CD4-positive, alpha-beta memory T cell (primary cell): ENCODE data around the gene ZNF605. TPM values are rescaled to one million over a fixed set of nuclear protein-coding genes. Genes with fewer than 3 reads are reported as not detected.

ENCODE experiments used
- CTCF ChIA-PET: fragments of 350-600 bp; sonication (Branson Sonifier 250); formaldehyde crosslinking; loops from one replicate; lab custom pipeline; 2021; ENCODE audit warnings: inconsistent platforms; ENCODE audit not compliant: partially characterized antibody; lab: Charles Lee
- POLR2A ChIA-PET: fragments of 350-600 bp; sonication (Branson Sonifier 250); formaldehyde crosslinking; loops from one replicate; lab custom pipeline; 2021; ENCODE audit not compliant: partially characterized antibody; lab: Charles Lee
- DNase-seq, 5 donors: peaks; one replicate each; pipeline versions ENCODE4 v3.0.0 to v3.0.0-alpha.2; 2020 to 2022; ENCODE audit warnings: mixed read lengths in 1 of 5
- H3K27ac ChIP-seq: one replicate; pipeline ENCODE4 v1.7.0; 2013; ENCODE audit warnings: low read depth, low read length
- H3K27me3 ChIP-seq: 2 replicates; pipeline ENCODE4 v1.7.0; 2013; ENCODE audit warnings: mild to moderate bottlenecking, low read length, moderate library complexity; ENCODE audit not compliant: insufficient read depth
- H3K36me3 ChIP-seq: 2 replicates; pipeline ENCODE4 v1.7.0; 2013; ENCODE audit warnings: mild to moderate bottlenecking, low read length, moderate library complexity; ENCODE audit not compliant: insufficient read depth
- H3K4me1 ChIP-seq: 2 replicates; pipeline ENCODE4 v1.7.0; 2013; ENCODE audit warnings: mild to moderate bottlenecking, low read length, moderate library complexity; ENCODE audit not compliant: insufficient read depth
- H3K4me3 ChIP-seq, 2 donors: one replicate each; pipeline ENCODE4 v1.7.0; 2013; ENCODE audit warnings: low read length in 2 of 2, mild to moderate bottlenecking in 1 of 2
- H3K9me3 ChIP-seq, 2 donors: one replicate each; pipeline ENCODE4 v1.7.0; 2013; ENCODE audit warnings: low read length in 2 of 2, control low read depth in 1 of 2; ENCODE audit not compliant: control insufficient read depth in 1 of 2
- H3K27ac Mint-ChIP-seq, 7 donors: one replicate each; pipeline ENCODE4 v1.8.0; 2020 to 2021; ENCODE audit warnings: mixed read lengths in 7 of 7, mild to moderate bottlenecking in 6 of 7, inconsistent platforms in 3 of 7, moderate library complexity in 3 of 7
- H3K27me3 Mint-ChIP-seq, 2 donors: one replicate each; pipeline ENCODE4 v1.8.0; 2020 to 2021; ENCODE audit warnings: mixed read lengths in 2 of 2
- H3K36me3 Mint-ChIP-seq, 2 donors: one replicate each; pipeline ENCODE4 v1.8.0; 2020 to 2021; ENCODE audit warnings: mixed read lengths in 2 of 2, inconsistent platforms in 1 of 2, mild to moderate bottlenecking in 1 of 2
- H3K4me1 Mint-ChIP-seq, 4 donors: one replicate each; pipeline ENCODE4 v1.8.0; 2020 to 2021; ENCODE audit warnings: mixed read lengths in 4 of 4, mild to moderate bottlenecking in 1 of 4
- H3K4me3 Mint-ChIP-seq, 8 donors: one replicate each; pipeline ENCODE4 v1.8.0; 2020 to 2021; ENCODE audit warnings: mixed read lengths in 8 of 8, mild to moderate bottlenecking in 7 of 8, moderate library complexity in 6 of 8, inconsistent platforms in 3 of 8
- H3K9me3 Mint-ChIP-seq, 8 donors: one replicate each; pipeline ENCODE4 v1.8.0; 2020 to 2021; ENCODE audit warnings: mixed read lengths in 8 of 8, mild to moderate bottlenecking in 5 of 8, inconsistent platforms in 3 of 8, moderate library complexity in 1 of 8
- intact Hi-C: fragments of 100-400 bp; cut with micrococcal nuclease; formaldehyde crosslinking; loops from one replicate; pipeline ENCODE4 v1.15.1; 2023
- polyA plus RNA-seq, 2 donors: library from polyadenylated mRNA; unstranded; fragments of 300-500 nt; fragmentation: Illumina TruSeq; gene quantifications; one replicate each; pipeline ENCODE4 v1.2.3, GENCODE V29; 2021
- total RNA-seq, 2 experiments: library from RNA; stranded (reverse); gene quantifications; one replicate each; pipeline ENCODE4 v1.2.3, GENCODE V29; 2021

The ZNF605 gene
- total and polyA plus RNA-seq, 4 experiments from 2014 or later, result 0.59 to 17.2 (median 9.3) TPM

DNA sequence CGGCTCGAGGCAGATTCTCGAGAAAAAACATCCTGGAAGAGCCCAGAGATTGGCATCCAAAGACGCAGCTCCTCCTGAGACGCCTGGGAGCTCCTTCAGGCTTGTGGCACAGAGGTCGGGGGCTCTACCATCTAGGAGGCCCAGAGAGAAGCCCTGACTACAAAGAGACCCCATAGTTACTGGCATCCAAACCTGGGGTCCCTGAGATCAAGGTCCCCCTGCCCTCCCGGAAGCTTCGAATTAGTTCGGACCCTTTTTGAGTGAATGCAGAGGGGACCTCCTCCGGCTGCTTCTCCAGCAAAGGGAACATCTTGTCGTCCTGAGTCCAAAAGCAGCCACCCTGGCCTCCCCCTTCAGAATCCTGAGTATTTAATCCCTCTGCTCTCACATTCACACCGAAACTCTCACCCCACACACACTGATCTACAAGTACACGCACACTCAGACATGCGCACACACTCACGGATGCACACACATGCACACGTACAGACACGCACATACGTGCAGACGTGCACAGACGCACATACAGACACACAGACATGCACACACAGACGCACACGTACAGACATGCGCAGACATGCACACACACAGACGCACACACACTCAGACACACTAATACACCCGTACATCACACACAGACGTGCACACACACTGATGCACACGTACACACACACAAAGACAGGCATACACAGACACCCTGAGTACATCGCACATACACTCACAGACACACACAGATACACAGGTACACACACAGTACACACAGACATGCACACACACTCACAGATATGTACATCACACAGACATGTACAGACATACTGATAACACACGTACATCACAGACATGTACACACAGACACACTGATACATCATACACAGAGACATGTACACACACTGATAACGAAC is 5.9 kb downstream of the ZNF605 start:
- H3K4me3 ChIP-seq, result no peak overlapping the region
- Mint-ChIP-seq H3K27me3 (no peaks in the 10 kb centered on the region), H3K27ac (no peak overlapping the region), H3K4me3 (no peak overlapping the region), H3K4me1 (peaks cover 11 to 21% (median 15%) of the 10 kb centered on the region in 4 donors), H3K36me3 (peaks cover 36 to 48% of the 10 kb centered on the region in 2 donors), H3K9me3 (peaks cover 0 to 37% (median 27%) of the 10 kb centered on the region in 8 donors)
- ChIA-PET CTCF (no interaction called here), POLR2A (no interaction called here)
- H3K9me3 ChIP-seq, result peaks cover 3 to 21% of the 10 kb centered on the region in 2 donors
- no peaks in the 10 kb centered on the region for H3K27me3 ChIP-seq
- H3K36me3 ChIP-seq, result no peaks in the 10 kb centered on the region
- H3K4me1 ChIP-seq, result peaks cover 8% of the 10 kb centered on the region
- intact Hi-C loops, result no loop called here
- DNase-seq, result no peak
- H3K27ac ChIP-seq, result no peak overlapping the region

DNA sequence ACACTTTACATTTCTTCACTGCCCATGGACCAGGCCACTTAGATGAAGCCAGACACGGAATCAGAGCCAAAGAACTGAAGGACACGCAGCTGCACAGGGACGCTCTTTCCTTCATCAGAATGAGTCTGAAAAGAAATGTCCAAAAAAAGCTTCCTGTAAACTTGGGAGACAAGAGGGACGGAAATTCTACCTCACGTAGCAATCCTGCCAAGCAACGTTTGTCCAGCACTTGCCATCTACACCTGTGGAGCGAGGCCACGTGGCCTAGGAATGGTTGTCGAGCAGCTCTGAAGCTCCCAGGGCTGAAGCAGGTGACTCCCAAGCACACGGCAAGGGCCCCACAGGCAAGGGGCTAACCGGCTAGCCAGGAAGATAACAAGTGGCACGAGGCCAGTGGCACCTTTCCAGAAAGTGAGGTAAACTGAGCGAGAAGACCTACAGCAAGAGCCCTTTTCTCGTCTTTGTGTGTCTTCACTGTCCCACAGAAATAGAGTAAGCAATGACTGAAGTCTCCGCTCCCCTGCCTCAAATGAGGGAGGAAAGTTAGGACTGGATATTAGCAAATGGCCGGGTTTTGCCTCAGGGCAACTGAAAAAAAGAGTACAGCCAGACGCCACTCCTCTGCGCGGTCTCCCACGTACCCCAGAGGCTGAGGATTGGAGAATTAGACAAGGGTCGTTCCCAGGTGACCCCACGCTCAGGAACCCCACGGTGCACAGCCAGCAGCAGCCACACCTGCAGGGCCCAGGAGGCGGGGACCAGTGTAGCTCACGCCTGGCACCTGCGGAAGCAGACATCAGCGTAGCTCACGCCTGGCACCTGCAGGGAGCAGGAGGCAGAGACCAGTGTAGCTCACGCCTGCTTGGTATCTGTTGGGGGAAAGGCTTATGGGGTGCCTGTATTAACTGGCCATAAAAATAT is 7.7 kb downstream of the ZNF605 start:
- H3K27ac ChIP-seq, result no peak overlapping the region
- ChIA-PET POLR2A (no interaction called here), CTCF (no interaction called here)
- DNase-seq, result no peak
- H3K4me1 ChIP-seq, result no peaks in the 10 kb centered on the region
- peaks cover 0 to 6% (median 3%) of the 10 kb centered on the region in 4 donors for H3K4me1 Mint-ChIP-seq
- H3K27me3 ChIP-seq, result no peaks in the 10 kb centered on the region
- H3K4me3 ChIP-seq, result no peak overlapping the region
- H3K36me3 Mint-ChIP-seq, result peaks cover 42 to 65% of the 10 kb centered on the region in 2 donors
- peaks cover 0 to 50% (median 32%) of the 10 kb centered on the region in 8 donors for H3K9me3 Mint-ChIP-seq
- H3K9me3 ChIP-seq, result peaks cover 3 to 21% of the 10 kb centered on the region in 2 donors
- no peak overlapping the region for H3K27ac Mint-ChIP-seq
- no peaks in the 10 kb centered on the region for H3K27me3 Mint-ChIP-seq
- no peak overlapping the region for H3K4me3 Mint-ChIP-seq
- peaks cover 14% of the 10 kb centered on the region for H3K36me3 ChIP-seq
- intact Hi-C loops, result no loop called here

DNA sequence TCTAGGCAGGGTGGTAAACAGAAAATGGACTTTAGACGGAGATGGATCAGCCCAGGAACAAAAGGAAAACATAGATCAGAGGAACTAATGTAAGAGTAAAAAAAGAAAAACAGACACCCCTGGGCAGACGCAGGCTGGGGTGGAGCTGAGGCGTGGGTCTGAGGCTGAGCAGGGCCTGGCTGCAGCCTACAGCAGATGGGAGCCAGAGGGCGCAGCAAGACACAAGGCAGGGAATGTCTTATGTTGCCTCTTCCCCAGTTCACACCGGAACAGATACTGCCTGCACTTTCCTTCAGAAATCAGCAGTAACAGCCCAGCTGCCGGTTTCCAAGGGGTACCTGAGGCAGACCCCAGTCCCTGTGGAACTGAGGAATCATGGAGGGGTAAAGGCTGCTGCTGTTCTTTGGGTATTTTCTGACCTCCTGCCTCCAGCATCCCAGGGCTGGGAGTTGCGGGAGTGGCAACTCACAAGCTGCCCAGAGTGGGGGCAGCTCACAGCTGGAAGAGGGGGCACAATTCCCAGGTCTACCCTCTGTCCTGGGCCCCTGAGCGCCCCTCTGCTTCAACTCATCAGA is 9.8 kb downstream of the ZNF605 start:
- H3K27ac Mint-ChIP-seq, result no peak overlapping the region

DNA sequence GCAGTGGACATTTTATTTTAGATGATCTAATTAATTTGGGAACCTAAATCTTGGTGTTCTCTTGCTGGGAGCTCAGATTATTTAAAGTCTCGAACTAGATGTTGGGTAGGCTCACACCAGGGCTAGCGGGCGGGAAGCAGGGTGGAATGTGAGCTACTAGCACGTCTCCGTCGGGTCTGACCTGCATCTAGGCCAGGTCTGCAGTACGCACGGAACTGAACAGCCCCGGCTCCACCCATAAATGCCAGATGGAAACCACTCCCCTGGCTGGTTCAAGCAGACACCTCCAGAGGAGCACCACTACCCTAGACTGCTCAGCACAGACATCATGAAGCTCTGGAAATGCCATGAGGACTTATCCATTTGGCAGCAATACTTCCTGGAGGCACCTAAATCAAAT is 10.3 kb downstream of the ZNF605 start:
- H3K36me3 ChIP-seq, result peaks cover 17% of the 10 kb centered on the region
- Mint-ChIP-seq H3K4me1 (peaks cover 0 to 1% (median 0%) of the 10 kb centered on the region in 4 donors), H3K36me3 (peaks cover 57 to 79% of the 10 kb centered on the region in 2 donors), H3K4me3 (no peak overlapping the region), H3K27ac (no peak overlapping the region), H3K27me3 (no peaks in the 10 kb centered on the region), H3K9me3 (peaks cover 0 to 68% (median 48%) of the 10 kb centered on the region in 8 donors)
- intact Hi-C loops, result no loop called here
- POLR2A ChIA-PET, result no interaction called here
- H3K4me1 ChIP-seq, result no peaks in the 10 kb centered on the region
- CTCF ChIA-PET, result no interaction called here
- H3K9me3 ChIP-seq, result peaks cover 3 to 29% of the 10 kb centered on the region in 2 donors
- DNase-seq, result no peak
- no peak overlapping the region for H3K27ac ChIP-seq
- no peaks in the 10 kb centered on the region for H3K27me3 ChIP-seq
- H3K4me3 ChIP-seq, result no peak overlapping the region

More for the DNA sequence above, 9.8 kb downstream of the ZNF605 start:
- intact Hi-C loops, result no loop called here
- POLR2A ChIA-PET, result no interaction called here
- Histone ChIP-seq H3K9me3 (peaks cover 3 to 28% of the 10 kb centered on the region in 2 donors), H3K4me1 (no peaks in the 10 kb centered on the region), H3K27ac (no peak overlapping the region), H3K4me3 (no peak overlapping the region), H3K27me3 (no peaks in the 10 kb centered on the region), H3K36me3 (peaks cover 17% of the 10 kb centered on the region)
- DNase-seq, result no peak
- no peaks in the 10 kb centered on the region for H3K27me3 Mint-ChIP-seq
- peaks cover 52 to 74% of the 10 kb centered on the region in 2 donors for H3K36me3 Mint-ChIP-seq
- no peak overlapping the region for H3K4me3 Mint-ChIP-seq
- H3K4me1 Mint-ChIP-seq, result peaks cover 0 to 1% (median 0%) of the 10 kb centered on the region in 4 donors
- H3K9me3 Mint-ChIP-seq, result peaks cover 0 to 63% (median 42%) of the 10 kb centered on the region in 8 donors
- CTCF ChIA-PET, result no interaction called here

DNA sequence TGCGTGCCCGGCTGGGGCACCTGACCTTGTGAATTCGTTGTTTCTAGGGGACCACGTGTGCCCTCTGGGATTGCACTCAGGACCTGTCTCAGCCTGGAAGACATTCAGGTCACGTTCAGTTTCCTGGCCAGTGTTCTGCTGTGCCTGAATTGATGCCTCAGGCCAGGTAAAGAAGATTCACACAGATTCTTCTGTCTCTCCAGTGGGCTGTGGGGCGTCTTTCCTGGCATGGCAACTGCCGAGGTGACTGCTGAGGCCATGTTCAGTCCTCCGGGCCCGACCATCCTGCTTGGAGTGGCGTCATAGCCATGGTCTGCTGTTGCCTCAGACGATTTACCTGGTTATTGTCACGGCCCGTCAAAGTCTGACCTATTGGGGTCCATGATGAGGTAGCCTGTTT is 13.5 kb downstream of the ZNF605 start:
- H3K36me3 ChIP-seq, result peaks cover 17% of the 10 kb centered on the region

DNA sequence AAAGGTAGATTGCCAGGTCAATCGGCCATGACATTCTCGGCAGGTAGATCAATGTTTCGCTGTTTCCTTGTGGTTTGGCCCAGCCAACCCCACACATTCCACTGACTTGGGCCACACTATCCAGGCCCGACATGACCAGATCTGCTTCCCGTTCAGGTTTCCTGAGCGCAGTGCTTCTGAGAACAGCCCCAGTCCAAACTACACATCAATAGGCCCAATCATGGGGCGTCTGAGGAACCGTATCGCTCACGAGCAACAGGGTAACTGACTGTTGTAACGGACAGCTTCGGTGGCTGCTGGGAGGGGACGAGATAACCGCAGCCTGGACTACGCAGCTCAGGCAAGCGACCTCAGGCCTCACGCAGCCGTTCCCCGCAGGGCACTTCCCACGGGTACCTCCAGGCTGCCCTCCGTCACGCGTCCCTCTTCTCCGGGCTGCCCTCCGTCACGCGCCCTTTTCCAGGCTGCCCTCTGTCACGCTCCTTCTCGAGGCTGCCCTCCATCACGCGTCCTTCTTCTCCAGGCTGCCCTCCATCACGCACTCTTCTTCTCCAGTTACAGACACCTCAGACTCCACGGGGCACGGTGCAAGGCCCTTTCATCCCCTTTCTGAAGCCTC is 14.7 kb downstream of the ZNF605 start:
- Histone ChIP-seq H3K36me3 (peaks cover 17% of the 10 kb centered on the region), H3K4me3 (no peak overlapping the region), H3K9me3 (peaks cover 0 to 19% of the 10 kb centered on the region in 2 donors), H3K4me1 (no peaks in the 10 kb centered on the region), H3K27ac (no peak overlapping the region), H3K27me3 (no peaks in the 10 kb centered on the region)
- no peak overlapping the region for H3K4me3 Mint-ChIP-seq
- no peaks in the 10 kb centered on the region for H3K27me3 Mint-ChIP-seq
- peaks cover 0 to 1% (median 0%) of the 10 kb centered on the region in 4 donors for H3K4me1 Mint-ChIP-seq
- no peak overlapping the region for H3K27ac Mint-ChIP-seq
- peaks cover 44 to 59% of the 10 kb centered on the region in 2 donors for H3K36me3 Mint-ChIP-seq
- intact Hi-C loops, result no loop called here
- ChIA-PET POLR2A (no interaction called here), CTCF (no interaction called here)
- peaks cover 0 to 71% (median 50%) of the 10 kb centered on the region in 8 donors for H3K9me3 Mint-ChIP-seq
- no peak for DNase-seq

More for the DNA sequence above, 13.5 kb downstream of the ZNF605 start:
- DNase-seq, result no peak
- intact Hi-C loops, result no loop called here
- no peaks in the 10 kb centered on the region for H3K27me3 Mint-ChIP-seq
- H3K4me1 Mint-ChIP-seq, result peaks cover 0 to 1% (median 0%) of the 10 kb centered on the region in 4 donors
- no peak overlapping the region for H3K27ac Mint-ChIP-seq
- H3K4me3 ChIP-seq, result no peak overlapping the region
- no peak overlapping the region for H3K27ac ChIP-seq
- peaks cover 0 to 17% of the 10 kb centered on the region in 2 donors for H3K9me3 ChIP-seq
- H3K4me3 Mint-ChIP-seq, result no peak overlapping the region
- no peaks in the 10 kb centered on the region for H3K4me1 ChIP-seq
- H3K9me3 Mint-ChIP-seq, result peaks cover 0 to 65% (median 43%) of the 10 kb centered on the region in 8 donors
- H3K36me3 Mint-ChIP-seq, result peaks cover 42 to 63% of the 10 kb centered on the region in 2 donors
- no peaks in the 10 kb centered on the region for H3K27me3 ChIP-seq
- CTCF ChIA-PET, result no interaction called here
- POLR2A ChIA-PET, result no interaction called here
